ENCODE data around the gene ELK3.

DNA sequence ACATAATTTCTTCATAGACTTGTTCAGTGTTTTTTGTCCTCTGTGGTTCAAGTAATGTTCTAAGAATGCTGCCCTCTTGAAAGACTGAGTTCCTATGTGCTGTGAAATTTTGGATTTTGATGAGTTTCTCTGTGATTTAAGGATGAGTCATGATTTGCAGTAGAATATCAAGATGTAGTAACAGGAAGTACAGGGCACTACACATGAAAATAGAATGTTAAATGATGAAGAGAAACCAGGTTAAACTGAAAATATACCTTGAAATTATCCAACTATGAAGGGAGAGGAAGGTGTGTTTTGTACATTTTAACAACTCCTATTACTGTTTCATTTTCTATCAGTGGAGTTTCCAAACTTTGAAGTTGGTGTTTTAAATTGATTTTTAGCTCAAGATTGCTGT lies 4.8 kb downstream of the ELK3 start:
- TF ChIP-seq, protein P1, sequence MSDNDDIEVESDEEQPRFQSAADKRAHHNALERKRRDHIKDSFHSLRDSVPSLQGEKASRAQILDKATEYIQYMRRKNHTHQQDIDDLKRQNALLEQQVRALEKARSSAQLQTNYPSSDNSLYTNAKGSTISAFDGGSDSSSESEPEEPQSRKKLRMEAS (IDR thresholded peaks at IDR 0.05; ENCODE audit: low read depth), result peak; percentile 64
- TF ChIP-seq EZH2phosphoT487 (IDR thresholded peaks at IDR 0.05; ENCODE audit: borderline replicate concordance, low read depth) (no peak), RCOR1 (IDR thresholded peaks at IDR 0.05; ENCODE audit: low read length) (no peak)

Measured in SK-N-SH (cell line).